HepG2 (cell line): ENCODE results near the gene DDI2. TPM values are rescaled to one million over a fixed set of nuclear protein-coding genes. Genes with fewer than 3 reads are reported as not detected.
A peak's percentile ranks its signal among the peaks of the same experiment; 100 is the strongest.

Experiments
- ATAC-seq: fragments of 200-7000 bp; cut with Tn5 transposase; 3 replicates; pipeline ENCODE4 v1.9.1; 2020; ENCODE audit warnings: mild to moderate bottlenecking, moderate library complexity
- BruUV-seq: library from RNA; stranded (reverse); fragments of 400-500 nt; replicated peaks from 2 replicates; lab custom pipeline; 2021; lab: Mats Ljungman, UMichigan
- CTCF ChIA-PET: fragments of 300-600 bp; formaldehyde crosslinking; extraction: SDS; loops from one replicate; lab custom pipeline; 2021; ENCODE audit warnings: low total read pairs, inconsistent platforms, low intra/inter-chr PET ratio; lab: Yijun Ruan, JAX
- POLR2A ChIA-PET: fragments of 350-600 bp; sonication (Branson Sonifier 250); formaldehyde crosslinking; loops from one replicate; lab custom pipeline; 2020; ENCODE audit warnings: antibody characterized with exemption, inconsistent platforms; lab: Yijun Ruan, JAX
- DNase-seq: peaks from one replicate; pipeline ENCODE4 v3.0.0-alpha.2; 2015; ENCODE audit warnings: low spot score
- FAIRE-seq: peaks from 3 replicates; lab custom pipeline; 2011; peaks lifted over from hg19 to GRCh38; lab: Jason Lieb, UNC
- H2AFZ ChIP-seq: one replicate; pipeline ENCODE4 v1.6.1; 2011; ENCODE audit warnings: low read length, inconsistent platforms
- H3K27ac ChIP-seq: fragments of 300-600 bp; 3 replicates; pipeline ENCODE4 v1.8.0; 2011; ENCODE audit warnings: mixed run types, mild to moderate bottlenecking, mixed read lengths, low read length, inconsistent platforms; ENCODE audit not compliant: insufficient read depth; ENCODE audit errors: extremely low read length
- H3K27me3 ChIP-seq, 2 experiments: fragments of 200-600 bp in 1 of 2; 2 replicates in 1 of 2; 3 replicates in 1 of 2; pipeline versions ENCODE4 v1.6.0 to v1.8.0; 2011; ENCODE audit warnings: low read length in 2 of 2, mild to moderate bottlenecking in 2 of 2, moderate library complexity in 2 of 2, inconsistent platforms in 1 of 2; ENCODE audit not compliant: insufficient read depth in 2 of 2, control insufficient read depth in 1 of 2
- H3K36me3 ChIP-seq, 2 experiments: fragments of 200-600 bp in 1 of 2; replicated peaks in 1 of 2; 2 replicates in 1 of 2; 3 replicates in 1 of 2; pipeline versions ENCODE4 v1.5.1 to v1.8.0; 2011; ENCODE audit warnings: low read length in 2 of 2, inconsistent platforms in 1 of 2; ENCODE audit not compliant: insufficient read depth in 2 of 2, control insufficient read depth in 1 of 2
- H3K4me1 ChIP-seq: 2 replicates; pipeline ENCODE4 v1.5.1; 2012; ENCODE audit warnings: low read length, inconsistent platforms; ENCODE audit not compliant: insufficient read depth
- H3K4me2 ChIP-seq: 2 replicates; pipeline ENCODE4 v1.6.0; 2011; ENCODE audit warnings: low read depth, low read length, inconsistent platforms
- H3K4me3 ChIP-seq, 3 experiments: fragments of 200-600 bp in 1 of 3; sonication (generic), shearing (Covaris generic) in 1 of 3; replicated peaks in 1 of 3; 2 replicates each; pipeline ENCODE4 v1.5.1; 2011 to 2016; ENCODE audit warnings: low read length in 3 of 3, inconsistent platforms in 2 of 3, low read depth in 2 of 3, mild to moderate bottlenecking in 2 of 3, control low read depth in 1 of 3, mixed read lengths in 1 of 3; ENCODE audit not compliant: insufficient read depth in 1 of 3
- H3K79me2 ChIP-seq: one replicate; pipeline ENCODE4 v1.6.1; 2011; ENCODE audit warnings: low read length, inconsistent platforms; ENCODE audit not compliant: insufficient read depth
- H3K9ac ChIP-seq: 2 replicates; pipeline ENCODE4 v1.6.0; 2011; ENCODE audit warnings: mild to moderate bottlenecking, low read depth, low read length, inconsistent platforms; ENCODE audit not compliant: insufficient read depth
- H3K9me3 ChIP-seq: 2 replicates; pipeline ENCODE4 v1.5.1; 2012; ENCODE audit warnings: mild to moderate bottlenecking, low read length
- H4K20me1 ChIP-seq: 2 replicates; pipeline ENCODE4 v1.6.0; 2011; ENCODE audit warnings: inconsistent platforms, mild to moderate bottlenecking, low read length, moderate library complexity; ENCODE audit not compliant: insufficient read depth
- DMAP1 ChIP-seq: IDR thresholded peaks from 2 replicates; pipeline ENCODE4 v1.6.1; 2016
- EED ChIP-seq: sonication (generic); formaldehyde crosslinking; IDR thresholded peaks from 2 replicates; pipeline ENCODE4 v1.5.0; 2020; ENCODE audit warnings: mild to moderate bottlenecking, missing genetic modification reagents
- GLMP ChIP-seq: sonication (generic); formaldehyde crosslinking; IDR thresholded peaks from 2 replicates; pipeline ENCODE4 v1.9.0; 2021; ENCODE audit warnings: missing genetic modification reagents, mild to moderate bottlenecking, borderline replicate concordance
- MBD4 ChIP-seq: IDR thresholded peaks from 2 replicates; pipeline ENCODE4 v1.6.1; 2012; ENCODE audit warnings: low read length, inconsistent platforms, borderline replicate concordance
- MBNL3 ChIP-seq: fragments of 250-450 bp; sonication (Bioruptor Pico); conservative IDR thresholded peaks from 2 replicates; pipeline ENCODE4 v1.8.0; 2022; ENCODE audit warnings: mild to moderate bottlenecking, inconsistent platforms
- MTF2 ChIP-seq: sonication (generic); formaldehyde crosslinking; IDR thresholded peaks from 2 replicates; pipeline ENCODE4 v1.5.0; 2020; ENCODE audit warnings: missing genetic modification reagents, borderline replicate concordance
- PHB2 ChIP-seq: fragments of 450-650 bp; IDR thresholded peaks from 2 replicates; pipeline ENCODE4 v1.6.1; 2018; ENCODE audit not compliant: partially characterized antibody
- RBM22 ChIP-seq: fragments of 200-400 bp; formaldehyde crosslinking; optimal IDR thresholded peaks from 2 replicates; pipeline ENCODE3; 2017; ENCODE audit warnings: mild to moderate bottlenecking, low read length, moderate library complexity
- TRIM22 ChIP-seq: fragments of 450-650 bp; IDR thresholded peaks from 2 replicates; pipeline ENCODE4 v1.6.1; 2017
- ZNF121 ChIP-seq: sonication (generic); formaldehyde crosslinking; IDR thresholded peaks from 2 replicates; pipeline ENCODE4 v1.5.0; 2020; ENCODE audit warnings: mild to moderate bottlenecking, missing genetic modification reagents
- ZNF180 ChIP-seq: sonication (generic); formaldehyde crosslinking; IDR thresholded peaks from 2 replicates; pipeline ENCODE4 v1.4.0; 2020; ENCODE audit warnings: low read depth, missing genetic modification reagents, borderline replicate concordance
- ZNF281 ChIP-seq: sonication (generic); formaldehyde crosslinking; IDR thresholded peaks from 2 replicates; pipeline ENCODE4 v1.4.0; 2020; ENCODE audit warnings: missing genetic modification reagents, borderline replicate concordance
- ZNF326 ChIP-seq: sonication (generic); formaldehyde crosslinking; IDR thresholded peaks from 2 replicates; pipeline ENCODE4 v1.4.0; 2020; ENCODE audit warnings: missing genetic modification reagents, borderline replicate concordance
- ZNF629 ChIP-seq: sonication (generic); formaldehyde crosslinking; conservative IDR thresholded peaks from 2 replicates; pipeline ENCODE4 v1.5.0; 2020; ENCODE audit warnings: missing genetic modification reagents
- ZNF709 ChIP-seq: sonication (generic); formaldehyde crosslinking; IDR thresholded peaks from 2 replicates; pipeline ENCODE4 v1.5.0; 2020; ENCODE audit warnings: mild to moderate bottlenecking, missing genetic modification reagents
- WGBS: methylation state at CpG from one replicate; pipeline ENCODE4 v1.1.6; 2017; ENCODE audit warnings: low lambda C conversion rate; 5-methylcytosine and 5-hydroxymethylcytosine counted together
- in situ Hi-C: cut with HindIII; loops from 2 replicates; pipeline ENCODE4 v1.10.0; 2017; ENCODE audit warnings: low pct_unique_long_range_greater_than_20kb; ENCODE audit not compliant: extremely low pct_ligation_motif_present
- intact Hi-C: fragments of 100-400 bp; cut with micrococcal nuclease; formaldehyde crosslinking; loops from one replicate; pipeline ENCODE4 v1.10.0; 2022; ENCODE audit not compliant: unreplicated experiment
- polyA plus RNA-seq, 8 experiments: library from polyadenylated mRNA; depleted of rRNA in 3 of 8; stranded (reverse) in 7 of 8; unstranded in 1 of 8; fragments of >200 nt; fragmentation: Illumina TruSeq in 4 of 8; extraction: Trizol in 4 of 8; gene quantifications; 2 replicates each; pipeline versions ENCODE4 v1.2.1 to v1.2.3, GENCODE V29; 2011 to 2016; ENCODE audit warnings: low read depth in 4 of 8, missing spikeins in 1 of 8, mixed read lengths in 1 of 8; ENCODE audit not compliant: insufficient read depth in 1 of 8
- total RNA-seq, 5 experiments: library from RNA; depleted of rRNA; stranded (reverse); fragments of >200 nt; fragmentation: Illumina TruSeq; extraction: Trizol; gene quantifications; 2 replicates each; pipeline ENCODE4 v1.2.3, GENCODE V29; 2016; ENCODE audit warnings: low read depth in 1 of 5

DDI2 gene
- total and polyA plus RNA-seq, 2 of the 13 experiments (the other 11 are each of a cell fraction or from before 2014, with no cell fraction given), result 8.5 to 25.7 TPM

- CTCF ChIA-PET, result no interaction called here
- Histone ChIP-seq H3K4me1 (no peaks in the 10 kb centered on the region), H3K36me3 (peaks cover 46 to 97% of the 10 kb centered on the region in 2 experiments), H3K9ac (no peak overlapping the region), H3K4me3 (no peak overlapping the region), H3K9me3 (no peaks in the 10 kb centered on the region), H3K79me2 (peaks cover 4% of the 10 kb centered on the region), H3K4me2 (no peak overlapping the region), H3K27ac (no peak overlapping the region), H3K27me3 (no peaks in the 10 kb centered on the region), H4K20me1 (0 out of 2 replicates have a peak, but pooled peaks cover 3% of the 10 kb centered on the region), H2AFZ (no peak overlapping the region)
- in situ Hi-C loops, result no loop called here
- BruUV-seq, result no TSS peak
- intact Hi-C loops, result no loop called here
- POLR2A ChIA-PET, result interaction anchor here (1.0 kb wide), 1 partner anchor 110 kb away, joined by 3 read pairs; the partner anchor contains the start of gene DNAJC16
- no peak for FAIRE-seq
- TF ChIP-seq ZNF629 (no peak), ZNF121 (CRISPR knock-in tag) (peak; percentile 54), TRIM22 (no peak), ZNF326 (CRISPR knock-in tag) (no peak)
- DNase-seq, result no peak
- 100% methylated on average over 3 of the region's 4 CpGs for WGBS
- no peak for ATAC-seq
These were observed 19.2 kb downstream of the DDI2 start for GRCh38 chr1:15636436-15636835.

GRCh38 chr1:15637826-15638225, 20.6 kb downstream of the DDI2 start:
- H3K79me2 ChIP-seq, result peaks cover 4% of the 10 kb centered on the region
- no peak for DNase-seq
- H3K9me3 ChIP-seq, result no peaks in the 10 kb centered on the region
- WGBS, result 91% methylated on average over 4 of the region's 4 CpGs
- in situ Hi-C loops, result no loop called here
- H3K4me1 ChIP-seq, result no peaks in the 10 kb centered on the region
- H3K27ac ChIP-seq, result no peak overlapping the region
- intact Hi-C loops, result no loop called here
- H2AFZ ChIP-seq, result no peak overlapping the region
- FAIRE-seq, result no peak
- H3K27me3 ChIP-seq, result no peaks in the 10 kb centered on the region
- POLR2A ChIA-PET, result no interaction called here
- no TSS peak for BruUV-seq
- H3K4me2 ChIP-seq, result no peak overlapping the region
- H3K36me3 ChIP-seq, result peaks cover 49 to 93% of the 10 kb centered on the region in 2 experiments
- H3K4me3 ChIP-seq, result no peak overlapping the region
- CTCF ChIA-PET, result no interaction called here
- H4K20me1 ChIP-seq, result no peaks in the 10 kb centered on the region
- ATAC-seq, result no peak
- no peak overlapping the region for H3K9ac ChIP-seq
- TF ChIP-seq EED (CRISPR knock-in tag) (no peak), RBM22 (no peak), GLMP (CRISPR knock-in tag) (no peak), ZNF281 (CRISPR knock-in tag) (no peak), MTF2 (CRISPR knock-in tag) (no peak), PHB2 (no peak), ZNF180 (CRISPR knock-in tag) (no peak), DMAP1 (no peak), MBD4 (no peak), ZNF709 (CRISPR knock-in tag) (no peak), MBNL3 (CRISPR knock-in tag) (no peak)
